ENCODE results near the gene SSR4.
"Not testable (repeated sequence)": the region's sequence is repeated elsewhere in the genome, so short reads cannot be mapped to it uniquely, and the experiment has no call there.

DNA sequence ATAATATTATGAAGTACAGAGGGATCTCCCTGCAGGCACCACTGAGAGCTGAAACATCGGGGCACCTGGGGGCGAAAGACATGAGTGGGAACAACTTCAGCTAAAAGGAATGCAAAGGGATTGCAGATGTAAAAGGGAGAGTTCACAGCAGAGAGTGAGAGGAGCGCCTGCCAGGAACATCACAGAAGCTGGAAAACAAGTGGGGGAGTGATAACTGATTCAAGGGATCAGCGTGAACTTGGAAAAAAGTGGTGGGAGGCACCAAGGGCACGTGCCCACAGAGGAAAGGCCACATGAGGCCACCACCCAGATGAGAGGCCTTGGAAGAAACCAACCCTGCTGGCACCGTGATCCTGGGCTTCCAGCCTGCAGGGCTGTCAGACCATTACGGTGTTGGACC is 45.5 kb upstream of the SSR4 start:
- TF ChIP-seq, protein P1, sequence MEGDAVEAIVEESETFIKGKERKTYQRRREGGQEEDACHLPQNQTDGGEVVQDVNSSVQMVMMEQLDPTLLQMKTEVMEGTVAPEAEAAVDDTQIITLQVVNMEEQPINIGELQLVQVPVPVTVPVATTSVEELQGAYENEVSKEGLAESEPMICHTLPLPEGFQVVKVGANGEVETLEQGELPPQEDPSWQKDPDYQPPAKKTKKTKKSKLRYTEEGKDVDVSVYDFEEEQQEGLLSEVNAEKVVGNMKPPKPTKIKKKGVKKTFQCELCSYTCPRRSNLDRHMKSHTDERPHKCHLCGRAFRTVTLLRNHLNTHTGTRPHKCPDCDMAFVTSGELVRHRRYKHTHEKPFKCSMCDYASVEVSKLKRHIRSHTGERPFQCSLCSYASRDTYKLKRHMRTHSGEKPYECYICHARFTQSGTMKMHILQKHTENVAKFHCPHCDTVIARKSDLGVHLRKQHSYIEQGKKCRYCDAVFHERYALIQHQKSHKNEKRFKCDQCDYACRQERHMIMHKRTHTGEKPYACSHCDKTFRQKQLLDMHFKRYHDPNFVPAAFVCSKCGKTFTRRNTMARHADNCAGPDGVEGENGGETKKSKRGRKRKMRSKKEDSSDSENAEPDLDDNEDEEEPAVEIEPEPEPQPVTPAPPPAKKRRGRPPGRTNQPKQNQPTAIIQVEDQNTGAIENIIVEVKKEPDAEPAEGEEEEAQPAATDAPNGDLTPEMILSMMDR (conservative IDR thresholded peaks at IDR 0.05; ENCODE audit: low read depth, low read length), result not testable (repeated sequence)
- TF ChIP-seq EZH2 (IDR thresholded peaks at IDR 0.05; ENCODE audit: low read length, unreplicated experiment); EZH2phosphoT487 (IDR thresholded peaks at IDR 0.05; ENCODE audit: borderline replicate concordance, low read length): not testable (repeated sequence)
